A673 (cell line): ENCODE results near the gene SSBP2. TPM values are rescaled to one million over a fixed set of nuclear protein-coding genes. Genes with fewer than 3 reads are reported as not detected.

Source experiments
- BruUV-seq: library from RNA; stranded (reverse); fragments of 400-500 nt; replicated peaks from 2 replicates; lab custom pipeline; 2021; lab: Mats Ljungman, UMichigan
- CTCF ChIA-PET: fragments of 300-600 bp; sonication (Branson Sonifier 250); formaldehyde crosslinking; loops from one replicate; lab custom pipeline; 2022; ENCODE audit warnings: antibody characterized with exemption; lab: Charles Lee
- POLR2A ChIA-PET: fragments of 300-600 bp; sonication (Branson Sonifier 250); formaldehyde crosslinking; loops from one replicate; lab custom pipeline; 2022; ENCODE audit warnings: antibody characterized with exemption; ENCODE audit not compliant: low non-redundant PET; lab: Charles Lee
- DNase-seq: peaks from one replicate; pipeline ENCODE4 v3.0.0-alpha.2; 2015; ENCODE audit warnings: low spot score
- H3K27ac ChIP-seq: fragments of 200-600 bp; sonication (generic); 2 replicates; pipeline ENCODE4 v1.5.1; 2016; ENCODE audit warnings: mixed run types, low read depth, mild to moderate bottlenecking, mixed read lengths, antibody characterized with exemption, low read length; ENCODE audit not compliant: poor library complexity, severe bottlenecking
- H3K27me3 ChIP-seq: fragments of 200-600 bp; sonication (generic); replicated peaks from 2 replicates; pipeline ENCODE4 v1.6.1; 2017; ENCODE audit warnings: mixed run types, low read depth, mild to moderate bottlenecking, mixed read lengths, antibody characterized with exemption, low read length; ENCODE audit not compliant: insufficient read depth, poor library complexity
- H3K36me3 ChIP-seq: fragments of 200-600 bp; sonication (generic); 2 replicates; pipeline ENCODE4 v1.6.1; 2016; ENCODE audit warnings: mixed run types, mild to moderate bottlenecking, mixed read lengths, antibody characterized with exemption, low read length; ENCODE audit not compliant: insufficient read depth, poor library complexity, severe bottlenecking
- H3K4me1 ChIP-seq: fragments of 200-600 bp; sonication (generic); 2 replicates; pipeline ENCODE4 v1.6.1; 2017; ENCODE audit warnings: mixed run types, mild to moderate bottlenecking, mixed read lengths, antibody characterized with exemption, low read length; ENCODE audit not compliant: insufficient read depth, poor library complexity, severe bottlenecking
- H3K4me3 ChIP-seq: fragments of 200-600 bp; sonication (generic); 2 replicates; pipeline ENCODE4 v1.5.1; 2016; ENCODE audit warnings: low read depth, mixed run types, mild to moderate bottlenecking, mixed read lengths, low read length; ENCODE audit not compliant: poor library complexity, severe bottlenecking
- H3K9me3 ChIP-seq: fragments of 200-600 bp; sonication (generic); 2 replicates; pipeline ENCODE4 v1.6.1; 2016; ENCODE audit warnings: mixed run types, low read depth, mild to moderate bottlenecking, mixed read lengths, antibody characterized with exemption, low read length; ENCODE audit not compliant: poor library complexity, severe bottlenecking
- EZH2 ChIP-seq: fragments of 200-600 bp; sonication (generic); IDR thresholded peaks from 2 replicates; pipeline ENCODE4 v1.6.1; 2017; ENCODE audit warnings: borderline replicate concordance, low read depth, mild to moderate bottlenecking, mixed read lengths, antibody characterized with exemption, low read length; ENCODE audit not compliant: poor library complexity, severe bottlenecking
- intact Hi-C: fragments of 100-400 bp; cut with micrococcal nuclease; formaldehyde crosslinking; loops from one replicate; pipeline ENCODE4 v1.10.0; 2022; ENCODE audit not compliant: unreplicated experiment
- total RNA-seq: library from RNA; stranded (reverse); gene quantifications from 2 replicates; pipeline ENCODE4 v1.2.3, GENCODE V29; 2021
- TF ChIP-seq, protein P1 (sequence below): fragments of 300-800, 200-600 bp; sonication (generic); conservative IDR thresholded peaks from 2 replicates; pipeline ENCODE4 v1.5.1; 2017; ENCODE audit warnings: low read depth, mild to moderate bottlenecking, antibody characterized with exemption, low read length, moderate library complexity, mixed read lengths

Gene SSBP2
- total RNA-seq, 1 experiment from 2014 or later = 42.8 TPM

DNA sequence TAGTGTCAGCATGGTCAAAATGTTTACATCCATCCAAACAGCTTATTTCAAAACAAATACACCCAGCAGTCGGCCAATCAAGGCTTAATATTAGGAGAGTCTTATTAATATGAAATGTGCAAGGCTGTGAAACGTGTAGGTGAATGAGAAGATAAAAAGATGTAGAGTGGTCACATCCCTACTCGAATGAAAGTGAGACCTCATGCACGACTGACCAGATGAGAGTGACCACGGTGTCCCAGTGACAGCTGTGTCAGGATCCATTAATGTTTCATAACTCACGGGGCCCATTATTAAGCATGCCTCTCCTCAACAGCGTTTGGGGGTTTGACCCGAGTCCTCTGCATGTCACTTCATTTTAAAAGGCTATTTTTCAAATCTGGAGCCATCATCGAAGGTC is 39.4 kb upstream of the SSBP2 start:
- ChIA-PET CTCF (no interaction called here), POLR2A (no interaction called here)
- H3K27ac ChIP-seq = no peak overlapping the region
- no peak overlapping the region for H3K4me3 ChIP-seq
- no TSS peak for BruUV-seq
- intact Hi-C loops = no loop called here
- no peaks in the 10 kb centered on the region for H3K27me3 ChIP-seq
- DNase-seq = no peak
- H3K9me3 ChIP-seq = no peaks in the 10 kb centered on the region
- TF ChIP-seq, protein P1, sequence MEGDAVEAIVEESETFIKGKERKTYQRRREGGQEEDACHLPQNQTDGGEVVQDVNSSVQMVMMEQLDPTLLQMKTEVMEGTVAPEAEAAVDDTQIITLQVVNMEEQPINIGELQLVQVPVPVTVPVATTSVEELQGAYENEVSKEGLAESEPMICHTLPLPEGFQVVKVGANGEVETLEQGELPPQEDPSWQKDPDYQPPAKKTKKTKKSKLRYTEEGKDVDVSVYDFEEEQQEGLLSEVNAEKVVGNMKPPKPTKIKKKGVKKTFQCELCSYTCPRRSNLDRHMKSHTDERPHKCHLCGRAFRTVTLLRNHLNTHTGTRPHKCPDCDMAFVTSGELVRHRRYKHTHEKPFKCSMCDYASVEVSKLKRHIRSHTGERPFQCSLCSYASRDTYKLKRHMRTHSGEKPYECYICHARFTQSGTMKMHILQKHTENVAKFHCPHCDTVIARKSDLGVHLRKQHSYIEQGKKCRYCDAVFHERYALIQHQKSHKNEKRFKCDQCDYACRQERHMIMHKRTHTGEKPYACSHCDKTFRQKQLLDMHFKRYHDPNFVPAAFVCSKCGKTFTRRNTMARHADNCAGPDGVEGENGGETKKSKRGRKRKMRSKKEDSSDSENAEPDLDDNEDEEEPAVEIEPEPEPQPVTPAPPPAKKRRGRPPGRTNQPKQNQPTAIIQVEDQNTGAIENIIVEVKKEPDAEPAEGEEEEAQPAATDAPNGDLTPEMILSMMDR = no peak
- TF ChIP-seq EZH2 = no peak
- peaks cover 32% of the 10 kb centered on the region for H3K4me1 ChIP-seq
- no peaks in the 10 kb centered on the region for H3K36me3 ChIP-seq

DNA sequence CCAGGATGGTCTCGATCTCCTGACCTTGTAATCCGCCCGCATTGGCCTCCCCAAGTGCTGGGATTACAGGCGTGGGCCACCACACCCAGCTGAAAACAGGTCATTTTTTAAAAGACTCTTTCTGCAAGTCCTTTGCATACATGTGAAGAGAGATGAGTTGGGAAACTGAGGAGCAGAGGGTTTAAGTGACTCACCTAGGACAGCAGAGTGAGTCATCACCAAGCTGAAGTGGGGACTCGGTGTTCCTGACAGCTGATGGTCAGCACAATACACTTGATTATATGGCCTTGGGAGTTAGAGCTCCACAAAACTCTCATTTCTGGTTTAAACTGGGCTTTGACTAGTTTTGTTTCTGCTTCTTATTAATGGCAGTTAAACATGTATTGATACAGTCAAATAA is 38.1 kb upstream of the SSBP2 start:
- CTCF ChIA-PET = interaction anchor here (1.6 kb wide), 1 partner anchor 63 kb away, joined by 5 read pairs; no protein-coding TSS in a partner anchor
- TF ChIP-seq EZH2 = no peak
- TF ChIP-seq, protein P1 = no peak
- Histone ChIP-seq H3K36me3 (no peaks in the 10 kb centered on the region), H3K9me3 (no peaks in the 10 kb centered on the region), H3K4me1 (peaks cover 32% of the 10 kb centered on the region), H3K27me3 (no peaks in the 10 kb centered on the region), H3K27ac (no peak overlapping the region), H3K4me3 (no peak overlapping the region)
- no peak for DNase-seq
- BruUV-seq = no TSS peak
- intact Hi-C loops = no loop called here
- POLR2A ChIA-PET = no interaction called here

DNA sequence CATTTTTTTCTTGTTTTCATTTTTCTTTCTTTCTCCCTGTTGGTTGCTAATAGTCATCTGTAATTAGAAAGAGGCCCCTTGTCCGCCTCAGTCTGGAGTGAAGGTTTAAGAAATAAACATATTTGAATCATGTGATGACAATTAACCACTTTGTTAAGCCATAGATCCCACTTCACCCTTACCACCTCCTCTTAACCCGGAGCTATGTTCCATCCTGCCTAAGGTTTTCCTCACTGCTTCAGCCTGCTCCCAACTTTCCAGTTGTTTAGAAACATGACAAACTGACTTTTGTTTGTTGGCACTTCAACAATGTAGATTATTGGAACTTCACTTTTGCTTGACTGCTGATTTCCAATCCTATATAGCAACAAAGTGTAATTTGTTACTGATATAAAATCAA is 37.4 kb upstream of the SSBP2 start:
- no TSS peak for BruUV-seq
- CTCF ChIA-PET = interaction anchor here (1.6 kb wide), 1 partner anchor 64 kb away, joined by 5 read pairs; no protein-coding TSS in a partner anchor
- peak overlapping the region; percentile 72 for H3K27ac ChIP-seq
- no peaks in the 10 kb centered on the region for H3K9me3 ChIP-seq
- H3K4me1 ChIP-seq = peaks cover 32% of the 10 kb centered on the region
- no peaks in the 10 kb centered on the region for H3K27me3 ChIP-seq
- intact Hi-C loops = no loop called here
- H3K4me3 ChIP-seq = no peak overlapping the region
- no peak for TF ChIP-seq EZH2
- TF ChIP-seq, protein P1 = no peak
- DNase-seq = no peak
- H3K36me3 ChIP-seq = no peaks in the 10 kb centered on the region
- POLR2A ChIA-PET = no interaction called here
